HG03175 (cell line): Measurements from ENCODE around the gene ATRNL1.

Experiments
- ATAC-seq: cut with Tn5 transposase; IDR thresholded peaks from one replicate; pipeline ENCODE4 v1.9.1; 2021; ENCODE audit warnings: mild to moderate bottlenecking, moderate library complexity; ENCODE audit not compliant: unreplicated experiment

The ATRNL1 gene

DNA sequence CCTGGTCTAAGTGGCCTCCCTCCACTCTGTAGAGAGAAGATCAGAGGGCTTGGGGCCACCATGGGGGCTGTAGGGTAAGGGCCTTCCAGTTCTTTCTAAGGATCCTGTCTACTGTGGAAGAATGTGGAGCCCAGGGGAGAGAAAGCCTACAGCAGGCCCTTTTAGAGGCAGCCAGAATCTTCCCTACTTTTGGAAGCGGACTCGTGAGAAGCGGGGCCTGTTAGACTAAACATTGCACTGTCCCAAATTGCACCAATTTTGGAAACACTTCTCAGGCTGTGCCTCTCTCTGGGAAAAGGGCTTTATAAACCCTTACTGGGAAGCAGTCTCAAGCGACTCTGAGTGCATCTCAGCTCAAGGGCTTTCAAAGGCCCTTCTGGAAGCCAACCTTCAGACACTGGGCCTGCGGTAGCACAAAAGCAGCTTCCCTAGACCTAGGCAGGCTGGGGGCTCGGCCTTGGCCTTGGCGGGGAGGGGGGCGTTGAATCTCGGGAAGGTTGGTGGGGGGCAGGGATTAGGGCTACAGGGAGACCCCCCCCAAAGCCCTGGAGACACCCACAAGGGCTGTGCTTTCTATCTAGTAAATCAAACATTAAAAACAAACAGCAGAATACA is 881.8 kb downstream of the ATRNL1 start:
- no peak for ATAC-seq

DNA sequence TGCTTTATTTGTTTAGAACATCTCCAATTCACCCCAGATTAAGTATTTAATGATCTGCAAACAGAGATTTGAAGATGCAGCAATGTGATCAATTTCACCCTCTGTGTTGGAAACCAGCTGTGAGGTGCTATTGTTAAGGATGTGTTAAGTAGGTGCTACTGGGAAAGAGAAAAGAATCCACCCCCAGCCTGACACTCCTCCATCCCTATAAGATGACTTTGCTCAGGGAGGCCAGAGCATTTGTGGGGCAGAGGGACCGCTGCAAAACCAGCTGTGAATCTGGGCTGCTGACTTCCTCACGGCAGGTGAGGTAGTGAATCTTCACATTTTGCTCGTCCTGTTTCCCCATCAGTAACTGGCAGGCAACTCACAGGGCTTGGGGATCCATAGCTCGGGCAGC is 882.3 kb downstream of the ATRNL1 start:
- no peak for ATAC-seq

DNA sequence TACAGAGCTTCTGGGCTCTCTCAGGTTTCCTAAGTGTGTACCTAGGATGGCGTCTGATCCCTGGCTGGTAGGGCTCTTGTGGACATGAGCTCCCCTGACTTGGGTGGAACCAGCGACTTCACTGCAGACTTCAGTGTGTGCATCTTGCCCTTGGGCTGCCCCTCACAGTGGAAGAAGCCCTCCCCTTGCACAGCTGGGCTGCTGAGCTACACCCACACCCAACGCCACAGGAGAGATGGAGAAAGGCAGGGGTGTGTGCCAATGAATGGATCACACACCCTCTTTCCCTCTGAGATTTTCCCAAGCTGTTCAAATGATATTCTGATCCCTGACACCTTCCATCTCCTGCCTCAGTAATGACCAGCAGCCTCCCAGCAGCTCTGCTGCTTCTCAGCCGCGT is 883.2 kb downstream of the ATRNL1 start:
- ATAC-seq, result no peak

DNA sequence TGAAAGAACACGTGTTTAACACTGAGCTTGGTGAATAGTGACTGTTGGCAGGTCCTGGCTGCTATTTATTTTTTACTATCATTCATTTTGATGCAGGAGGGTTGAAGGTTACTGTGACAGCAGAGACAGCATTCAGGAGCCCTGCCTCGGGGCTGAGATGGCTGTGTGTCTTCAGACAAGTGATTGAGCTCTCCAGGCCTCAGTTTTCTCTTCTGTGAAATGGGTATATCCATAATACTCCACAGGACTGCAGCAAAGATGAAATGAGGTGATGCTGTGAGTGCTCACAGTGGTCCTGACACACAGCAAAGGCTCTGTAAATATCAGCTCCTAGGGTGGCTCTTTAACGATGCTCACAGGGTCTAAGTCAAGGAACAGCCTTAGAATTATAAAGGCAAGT is 884.7 kb downstream of the ATRNL1 start:
- ATAC-seq, result no peak

DNA sequence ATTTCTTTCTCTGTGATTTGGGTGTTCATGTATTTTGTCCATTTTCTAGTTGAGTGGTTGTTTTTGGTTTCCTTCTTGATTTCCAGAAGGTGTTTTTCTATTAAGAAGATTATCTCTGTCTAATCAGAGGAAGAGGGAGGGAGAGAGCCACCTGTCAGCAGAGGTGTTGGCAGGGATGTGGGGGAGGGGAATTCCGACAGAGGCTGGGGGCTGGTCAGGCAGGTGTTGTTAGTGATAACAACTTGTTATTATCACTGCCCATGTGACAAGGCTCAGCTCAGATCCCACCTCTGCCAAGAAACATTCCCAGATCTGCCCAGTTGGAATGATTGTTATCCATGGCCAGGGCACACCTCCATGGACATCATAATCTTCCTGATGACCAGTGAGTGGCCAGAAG is 886.4 kb downstream of the ATRNL1 start:
- no peak for ATAC-seq

DNA sequence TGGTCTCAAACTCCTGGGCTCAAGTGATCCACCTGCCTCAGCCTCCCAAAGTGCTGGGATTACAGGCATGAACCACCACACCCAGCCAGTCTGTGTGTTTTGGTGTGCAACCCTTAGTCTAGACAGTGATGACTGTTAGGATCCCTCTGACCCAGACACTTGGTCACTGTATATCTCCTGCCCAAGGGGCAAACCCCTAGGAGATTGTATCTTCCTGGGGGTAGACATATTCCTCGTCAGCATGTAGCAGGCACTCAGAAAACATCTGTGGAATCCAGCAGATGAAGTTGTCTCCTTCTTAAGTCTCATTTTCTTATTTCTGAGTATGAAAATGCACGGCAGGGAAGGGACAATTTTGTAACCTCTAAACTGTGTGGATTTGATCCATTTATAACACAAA is 887.3 kb downstream of the ATRNL1 start:
- ATAC-seq, result no peak

DNA sequence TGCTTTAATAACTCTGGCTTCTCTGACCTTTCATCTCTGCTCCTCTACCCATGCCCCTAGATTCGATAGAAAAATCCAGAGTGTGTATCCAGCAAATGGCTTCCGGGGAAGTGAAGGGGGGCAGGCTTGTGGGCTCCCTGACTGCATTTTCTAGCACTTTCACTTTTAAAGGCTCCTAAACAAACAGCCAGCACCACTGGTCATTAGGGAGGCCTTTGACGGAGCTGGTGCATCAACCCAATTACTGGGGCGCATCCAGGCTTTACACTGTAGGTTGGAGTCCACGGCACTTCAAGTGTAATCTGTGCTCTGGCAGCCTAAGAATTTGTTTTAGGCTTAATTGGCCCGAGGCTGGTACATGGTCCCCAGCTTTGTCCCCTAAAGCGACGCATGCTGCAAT is 887.9 kb downstream of the ATRNL1 start:
- no peak for ATAC-seq

DNA sequence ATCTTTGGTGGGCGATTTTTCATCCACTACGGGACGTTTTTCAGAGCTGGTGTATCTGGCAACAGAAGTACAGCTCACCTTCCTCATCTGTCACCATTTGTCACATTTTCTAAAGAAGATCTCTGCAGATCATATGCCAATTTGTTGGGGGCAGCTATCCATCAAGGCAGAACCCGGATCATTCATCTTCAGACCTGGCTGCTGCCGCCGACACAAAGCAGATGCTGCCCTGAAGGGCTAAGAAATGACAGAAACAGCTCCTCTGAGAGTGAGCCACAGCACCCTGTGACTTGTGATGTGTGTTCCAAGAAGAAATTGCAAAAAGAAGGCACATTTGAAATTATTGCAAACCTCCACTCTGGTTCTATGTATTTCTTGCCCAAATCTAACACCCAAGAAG is 888.9 kb downstream of the ATRNL1 start:
- ATAC-seq, result no peak

DNA sequence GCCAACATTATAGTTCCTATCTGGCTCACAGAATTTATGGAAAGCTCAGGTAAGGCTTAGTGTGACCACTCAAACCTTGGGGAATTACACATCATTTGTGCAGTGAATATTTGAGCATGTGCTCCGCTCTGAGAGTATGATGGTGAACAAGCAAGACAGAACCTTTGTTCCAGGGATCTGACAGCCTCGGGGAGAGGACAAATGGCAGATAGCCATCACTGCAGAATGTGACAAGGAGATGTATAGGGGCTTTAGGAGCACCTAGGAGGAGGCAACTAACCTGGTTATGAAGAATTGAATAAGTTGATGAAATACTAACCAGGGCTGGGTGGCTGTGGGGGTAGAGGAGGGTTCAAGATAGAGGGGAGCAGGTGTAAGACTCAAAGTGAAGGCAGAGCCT is 889.4 kb downstream of the ATRNL1 start:
- ATAC-seq, result no peak

DNA sequence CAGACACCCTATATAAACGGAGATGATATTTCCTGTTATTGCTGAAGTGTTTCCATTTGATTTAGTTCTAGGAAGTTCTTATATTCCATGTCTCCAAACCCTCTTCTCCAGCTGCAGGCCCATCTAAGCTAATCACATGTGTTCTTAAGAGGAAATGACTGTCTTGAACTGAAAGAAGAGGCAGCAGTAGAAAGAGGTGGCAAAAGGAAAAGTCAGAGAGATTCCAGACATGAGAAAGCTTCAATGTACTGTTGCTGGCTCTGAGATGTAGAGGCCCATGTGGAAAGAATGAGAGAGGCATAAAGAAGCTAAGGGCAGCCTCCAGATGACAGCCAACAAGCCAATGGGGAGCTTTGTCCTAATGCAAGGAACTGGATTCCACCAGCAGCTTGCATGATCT is 892.6 kb downstream of the ATRNL1 start:
- ATAC-seq, result no peak

DNA sequence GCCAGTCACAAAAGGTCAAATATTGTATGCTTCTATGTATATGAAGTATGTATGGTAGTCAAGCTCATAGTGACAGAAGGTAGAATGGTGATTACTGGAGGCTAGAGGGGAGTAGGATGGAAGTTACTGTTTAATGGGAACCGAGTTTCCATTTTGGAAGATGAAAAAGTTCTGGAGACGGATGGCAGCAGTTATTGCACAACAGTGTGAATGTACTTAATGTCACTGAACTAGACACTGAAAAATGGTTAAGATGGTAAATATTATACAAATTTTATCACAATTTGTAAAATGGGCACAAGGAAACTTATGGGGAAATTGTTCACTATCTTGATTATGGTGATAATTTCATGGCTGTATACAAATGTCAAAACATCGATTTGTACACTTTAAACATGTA is 895.2 kb downstream of the ATRNL1 start:
- no peak for ATAC-seq

DNA sequence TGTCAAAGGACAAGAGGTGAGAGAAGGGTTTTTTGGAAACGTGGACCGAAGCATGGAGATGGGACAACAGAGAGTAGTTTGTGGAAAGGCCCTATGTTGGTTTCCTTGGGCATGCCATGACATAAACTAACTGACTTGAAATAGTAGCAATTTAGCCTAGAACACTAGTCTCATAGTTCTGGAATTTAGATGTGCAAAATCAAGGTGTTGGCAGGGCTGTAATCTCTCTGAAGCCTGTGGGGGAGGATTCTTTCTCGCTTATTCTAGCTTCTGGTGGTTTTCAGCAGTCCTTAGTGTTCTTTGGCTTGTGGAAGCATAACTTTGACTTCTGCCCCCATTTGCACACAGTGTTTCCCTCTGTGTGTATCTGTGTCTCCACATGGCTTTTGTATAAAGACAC is 896.5 kb downstream of the ATRNL1 start:
- ATAC-seq, result no peak

DNA sequence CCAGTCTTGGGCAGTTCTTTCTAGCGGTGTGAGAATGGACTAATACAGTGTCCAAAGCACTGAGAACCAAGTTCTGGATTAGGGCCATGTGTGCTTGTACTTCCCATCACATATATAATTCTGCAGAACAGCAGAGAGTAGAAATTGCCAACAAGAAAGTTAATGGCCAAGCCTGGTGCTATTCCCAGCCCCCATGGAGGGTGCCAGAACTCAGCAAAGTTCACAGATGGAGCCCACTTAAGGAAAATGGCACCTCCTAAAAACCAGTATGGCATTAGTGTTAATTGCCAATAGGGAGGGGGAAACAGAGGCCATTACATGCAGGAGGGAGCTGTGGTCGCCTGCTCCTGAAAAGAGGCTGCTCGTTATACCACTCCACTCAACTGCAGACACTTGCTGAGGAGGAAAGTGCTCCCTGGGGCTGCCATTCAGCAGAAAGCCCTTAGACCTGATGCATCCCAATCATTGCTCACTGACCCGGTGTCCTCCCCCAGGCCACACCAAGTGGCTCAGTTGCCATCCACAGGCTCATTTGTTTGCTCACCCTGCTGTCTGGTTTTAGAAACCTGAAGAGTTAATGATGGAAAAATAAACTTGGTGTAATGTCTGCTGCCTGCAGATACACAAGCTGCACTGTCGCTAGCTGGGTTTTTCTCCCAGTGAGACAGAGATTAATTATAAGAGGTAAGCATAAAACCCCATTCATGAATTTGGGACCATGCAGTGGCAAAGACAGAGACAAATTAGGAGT is 899.2 kb downstream of the ATRNL1 start:
- no peak for ATAC-seq

DNA sequence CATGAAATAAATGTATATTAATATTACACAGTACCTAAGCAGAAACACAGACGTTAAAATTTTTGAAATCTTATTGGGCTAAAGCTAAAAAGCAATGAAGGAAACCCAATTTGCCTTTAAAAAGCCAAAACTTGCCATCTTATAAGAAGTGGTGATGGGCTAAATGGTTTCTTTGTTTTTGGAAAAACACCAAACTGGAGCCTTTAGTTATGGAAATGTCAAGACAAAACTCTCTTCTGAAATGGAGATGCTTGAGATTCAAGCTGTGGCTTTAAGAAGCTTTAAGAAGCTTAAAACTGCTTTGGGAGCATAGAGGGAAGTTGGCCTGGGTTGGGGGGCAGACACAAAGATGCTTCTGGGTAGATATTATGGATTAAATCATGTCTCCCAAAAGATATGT is 902.9 kb downstream of the ATRNL1 start:
- ATAC-seq, result no peak

DNA sequence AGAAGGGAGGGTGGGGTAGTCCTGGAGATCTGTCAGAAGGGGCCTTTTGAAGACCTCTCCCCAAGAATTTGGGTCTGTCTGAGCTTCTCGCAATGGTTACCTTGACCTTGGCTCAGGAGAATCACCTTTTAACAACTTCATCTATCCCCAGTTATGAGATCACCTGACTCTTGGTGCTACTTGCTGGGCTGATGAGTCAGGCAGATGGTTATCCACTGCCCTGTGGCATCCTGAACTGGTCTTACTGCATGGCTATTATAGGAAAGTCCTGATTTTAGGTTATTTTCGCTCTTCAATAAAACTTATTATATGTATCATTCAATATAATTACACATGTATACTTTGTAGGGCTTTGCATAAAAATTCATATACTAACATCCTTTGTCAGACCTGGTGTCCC is 905.1 kb downstream of the ATRNL1 start:
- ATAC-seq, result no peak
